Measurements from ENCODE around the gene RP9.
A peak's percentile ranks its signal among the peaks of the same experiment; 100 is the strongest.

Gene RP9

GRCh38 chr7:33109005-33109757 lies at the start of gene RP9:
TSS of gene RP9 (minus strand) at chr7:33109404. CDS start at chr7:33109372, 32 bp downstream.
- peak; percentile 35 for TF ChIP-seq CTCF (IDR thresholded peaks at IDR 0.05; ENCODE audit: low read depth, low read length, missing control alignments)
- DNase-seq (ENCODE audit: extremely low read depth, low read depth), result no peak
- peak within 1 kb of the TSS; percentile 82 for H3K4me3 ChIP-seq (replicated peaks; ENCODE audit: low read depth, low read length)

GRCh38 chr7:33157781-33158180 lies 48.6 kb upstream of the RP9 start:
- no peak for TF ChIP-seq CTCF (IDR thresholded peaks at IDR 0.05; ENCODE audit: low read depth, low read length, missing control alignments)
- H3K4me3 ChIP-seq (replicated peaks; ENCODE audit: low read depth, low read length), result no peak overlapping the region
- no peak for DNase-seq (ENCODE audit: extremely low read depth, low read depth)

- TF ChIP-seq CTCF (IDR thresholded peaks at IDR 0.05; ENCODE audit: low read depth, low read length, missing control alignments), result no peak
- no peak for DNase-seq (ENCODE audit: extremely low read depth, low read depth)
- H3K4me3 ChIP-seq (replicated peaks; ENCODE audit: low read depth, low read length), result no peak overlapping the region
Observed at GRCh38 chr7:33157311-33157710, 48.1 kb upstream of the RP9 start.

- no peak for TF ChIP-seq CTCF (IDR thresholded peaks at IDR 0.05; ENCODE audit: low read depth, low read length, missing control alignments)
- H3K4me3 ChIP-seq (replicated peaks; ENCODE audit: low read depth, low read length), result no peak overlapping the region
- no peak for DNase-seq (ENCODE audit: extremely low read depth, low read depth)
Observed at GRCh38 chr7:33156441-33156840, 47.2 kb upstream of the RP9 start.

- no peak overlapping the region for H3K4me3 ChIP-seq (replicated peaks; ENCODE audit: low read depth, low read length)
- no peak for DNase-seq (ENCODE audit: extremely low read depth, low read depth)
- no peak for TF ChIP-seq CTCF (IDR thresholded peaks at IDR 0.05; ENCODE audit: low read depth, low read length, missing control alignments)
Observed at GRCh38 chr7:33155811-33156210, 46.6 kb upstream of the RP9 start.

- no peak overlapping the region for H3K4me3 ChIP-seq (replicated peaks; ENCODE audit: low read depth, low read length)
- no peak for DNase-seq (ENCODE audit: extremely low read depth, low read depth)
- no peak for TF ChIP-seq CTCF (IDR thresholded peaks at IDR 0.05; ENCODE audit: low read depth, low read length, missing control alignments)
Observed at GRCh38 chr7:33152087-33152486, 42.9 kb upstream of the RP9 start.

- H3K4me3 ChIP-seq (replicated peaks; ENCODE audit: low read depth, low read length), result no peak overlapping the region
- DNase-seq (ENCODE audit: extremely low read depth, low read depth), result no peak
- no peak for TF ChIP-seq CTCF (IDR thresholded peaks at IDR 0.05; ENCODE audit: low read depth, low read length, missing control alignments)
Observed at GRCh38 chr7:33145156-33145555, 36.0 kb upstream of the RP9 start.
